BE2C (cell line): Measurements from ENCODE around the gene CAPN11.

Experiments used
- DNase-seq: peaks from one replicate; pipeline ENCODE4 v3.0.0-alpha.2; 2020
- H3K27me3 ChIP-seq: fragments of 250-450 bp; sonication (Bioruptor Pico); 2 replicates; pipeline ENCODE4 v1.5.1; 2020; ENCODE audit warnings: mild to moderate bottlenecking
- H3K36me3 ChIP-seq: fragments of 250-450 bp; sonication (Bioruptor Pico); 2 replicates; pipeline ENCODE4 v1.5.1; 2020; ENCODE audit warnings: mild to moderate bottlenecking
- H3K4me1 ChIP-seq: fragments of 250-450 bp; sonication (Bioruptor Pico); 2 replicates; pipeline ENCODE4 v1.5.1; 2020
- H3K4me3 ChIP-seq: 2 replicates; pipeline ENCODE4 v1.5.1; 2011; ENCODE audit warnings: low read depth, low read length
- H3K9me3 ChIP-seq: fragments of 250-450 bp; sonication (Bioruptor Pico); 2 replicates; pipeline ENCODE4 v1.5.1; 2020
- TF ChIP-seq, protein P1 (sequence below): IDR thresholded peaks from 2 replicates; pipeline ENCODE4 v1.5.1; 2012; ENCODE audit warnings: mild to moderate bottlenecking, low read depth, low read length

Gene CAPN11

GRCh38 chr6:44185953-44186634, 27.5 kb downstream of the CAPN11 start:
- no peak overlapping the region for H3K4me3 ChIP-seq
- no peaks in the 10 kb centered on the region for H3K36me3 ChIP-seq
- no peak for DNase-seq
- H3K27me3 ChIP-seq, result no peaks in the 10 kb centered on the region
- no peaks in the 10 kb centered on the region for H3K4me1 ChIP-seq
- H3K9me3 ChIP-seq, result no peaks in the 10 kb centered on the region
- TF ChIP-seq, protein P1, sequence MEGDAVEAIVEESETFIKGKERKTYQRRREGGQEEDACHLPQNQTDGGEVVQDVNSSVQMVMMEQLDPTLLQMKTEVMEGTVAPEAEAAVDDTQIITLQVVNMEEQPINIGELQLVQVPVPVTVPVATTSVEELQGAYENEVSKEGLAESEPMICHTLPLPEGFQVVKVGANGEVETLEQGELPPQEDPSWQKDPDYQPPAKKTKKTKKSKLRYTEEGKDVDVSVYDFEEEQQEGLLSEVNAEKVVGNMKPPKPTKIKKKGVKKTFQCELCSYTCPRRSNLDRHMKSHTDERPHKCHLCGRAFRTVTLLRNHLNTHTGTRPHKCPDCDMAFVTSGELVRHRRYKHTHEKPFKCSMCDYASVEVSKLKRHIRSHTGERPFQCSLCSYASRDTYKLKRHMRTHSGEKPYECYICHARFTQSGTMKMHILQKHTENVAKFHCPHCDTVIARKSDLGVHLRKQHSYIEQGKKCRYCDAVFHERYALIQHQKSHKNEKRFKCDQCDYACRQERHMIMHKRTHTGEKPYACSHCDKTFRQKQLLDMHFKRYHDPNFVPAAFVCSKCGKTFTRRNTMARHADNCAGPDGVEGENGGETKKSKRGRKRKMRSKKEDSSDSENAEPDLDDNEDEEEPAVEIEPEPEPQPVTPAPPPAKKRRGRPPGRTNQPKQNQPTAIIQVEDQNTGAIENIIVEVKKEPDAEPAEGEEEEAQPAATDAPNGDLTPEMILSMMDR, result no peak

- no peaks in the 10 kb centered on the region for H3K27me3 ChIP-seq
- no peak for DNase-seq
Observed at GRCh38 chr6:44186635-44187025, 28.0 kb downstream of the CAPN11 start.

DNA sequence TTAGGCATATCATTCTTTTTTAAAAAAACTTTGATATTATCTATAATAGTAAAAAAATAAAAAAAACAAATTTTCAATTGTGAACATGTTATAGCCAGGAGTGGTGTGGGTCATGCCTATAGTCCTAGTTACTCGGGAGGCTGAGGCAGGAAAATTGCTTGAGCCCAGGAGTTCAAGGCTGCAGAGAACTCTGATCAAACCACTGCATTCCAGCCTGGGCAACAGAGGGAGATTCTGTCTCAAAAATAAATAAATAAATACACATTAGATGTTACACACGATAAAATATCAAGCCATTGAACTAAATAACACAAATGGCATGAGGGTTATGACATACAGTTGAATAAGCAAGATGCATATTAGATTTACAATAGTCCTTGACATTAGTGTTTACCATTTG, 30.2 kb downstream of the CAPN11 start:
- no peak for DNase-seq
- Histone ChIP-seq H3K27me3 (no peaks in the 10 kb centered on the region), H3K4me3 (no peak overlapping the region), H3K4me1 (no peaks in the 10 kb centered on the region), H3K9me3 (no peaks in the 10 kb centered on the region), H3K36me3 (no peaks in the 10 kb centered on the region)
- TF ChIP-seq, protein P1, result no peak

More at GRCh38 chr6:44186635-44187025, 28.0 kb downstream of the CAPN11 start:
- no peaks in the 10 kb centered on the region for H3K4me1 ChIP-seq
- no peak overlapping the region for H3K4me3 ChIP-seq
- H3K9me3 ChIP-seq, result no peaks in the 10 kb centered on the region
- TF ChIP-seq, protein P1, result no peak
- no peaks in the 10 kb centered on the region for H3K36me3 ChIP-seq

DNA sequence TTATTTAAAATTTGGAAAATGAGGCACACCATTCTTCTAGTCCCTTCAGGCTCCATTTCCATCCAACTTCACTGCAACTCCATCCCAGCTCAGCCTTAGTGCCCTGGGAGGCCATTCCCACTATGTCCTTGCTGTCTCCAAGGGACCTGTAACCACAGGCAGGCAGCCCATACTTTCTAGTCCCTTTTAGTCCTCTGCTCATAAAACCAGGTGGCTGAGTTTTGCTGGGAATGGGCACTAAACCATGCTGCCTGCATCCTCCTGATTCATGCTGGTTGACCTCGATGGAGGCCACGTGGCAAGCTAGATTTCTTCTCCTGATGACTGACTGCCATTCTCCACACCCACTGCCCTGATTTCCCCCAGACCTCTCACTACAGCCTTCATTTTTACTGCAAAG, 30.6 kb downstream of the CAPN11 start:
- H3K27me3 ChIP-seq, result no peaks in the 10 kb centered on the region
- H3K9me3 ChIP-seq, result no peaks in the 10 kb centered on the region
- no peaks in the 10 kb centered on the region for H3K4me1 ChIP-seq
- TF ChIP-seq, protein P1, result no peak
- no peak overlapping the region for H3K4me3 ChIP-seq
- DNase-seq, result no peak
- no peaks in the 10 kb centered on the region for H3K36me3 ChIP-seq

DNA sequence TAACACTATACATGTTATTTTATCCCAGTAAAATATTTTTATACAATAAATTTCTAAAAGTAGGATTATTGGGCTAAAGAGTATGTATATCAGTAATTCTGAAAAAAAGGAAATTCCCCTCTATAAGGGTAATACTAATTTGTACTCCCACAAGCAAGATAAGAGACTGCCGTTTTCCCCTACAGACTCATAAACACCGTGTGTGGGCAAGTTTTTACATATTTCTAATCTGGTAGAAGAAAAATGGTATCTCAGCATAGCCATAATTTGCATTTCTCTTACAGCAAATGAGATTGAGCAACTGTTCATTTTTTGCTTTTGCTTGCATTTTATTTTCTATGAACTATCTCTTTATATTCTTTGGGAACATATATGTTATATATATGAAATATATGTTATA, 32.1 kb downstream of the CAPN11 start:
- no peaks in the 10 kb centered on the region for H3K9me3 ChIP-seq
- no peaks in the 10 kb centered on the region for H3K4me1 ChIP-seq
- no peaks in the 10 kb centered on the region for H3K36me3 ChIP-seq
- TF ChIP-seq, protein P1, result no peak
- H3K4me3 ChIP-seq, result no peak overlapping the region
- no peak for DNase-seq
- no peaks in the 10 kb centered on the region for H3K27me3 ChIP-seq

DNA sequence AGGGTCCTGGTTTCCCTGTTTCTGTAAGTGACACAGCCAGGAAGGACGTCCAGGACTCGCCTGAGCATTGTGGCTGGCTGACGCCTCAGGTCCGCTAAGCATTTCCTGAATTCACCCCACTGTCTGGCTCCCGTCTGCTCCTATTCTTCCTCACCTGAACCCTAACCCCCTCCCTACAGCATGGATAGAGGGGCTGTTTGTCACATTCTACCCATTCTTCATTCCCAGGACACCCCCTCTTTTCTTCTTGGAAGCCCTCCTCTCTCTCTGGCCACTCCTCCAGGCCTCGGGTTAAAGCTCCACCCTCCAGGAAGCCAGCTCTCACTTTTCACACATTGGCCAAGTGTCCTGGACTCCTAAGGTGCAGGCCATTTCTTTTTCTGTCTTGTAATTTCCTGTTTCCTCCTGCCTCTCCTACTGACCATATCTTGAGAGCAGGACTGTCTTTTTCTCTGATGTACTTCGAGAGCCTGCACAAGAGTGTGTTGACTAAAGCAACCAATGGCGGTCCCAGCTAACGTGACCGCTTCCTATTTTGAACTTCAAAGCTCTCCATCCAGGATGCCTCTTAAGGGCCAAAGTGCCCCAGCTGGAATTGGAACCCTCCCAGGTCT, 33.9 kb downstream of the CAPN11 start:
- Histone ChIP-seq H3K27me3 (no peaks in the 10 kb centered on the region), H3K36me3 (no peaks in the 10 kb centered on the region), H3K9me3 (no peaks in the 10 kb centered on the region), H3K4me3 (no peak overlapping the region), H3K4me1 (no peaks in the 10 kb centered on the region)
- TF ChIP-seq, protein P1, result no peak
- no peak for DNase-seq
